NCI-H128 (cell line): ENCODE results near the gene NUTF2.

Experiments used
- DNase-seq: peaks from one replicate; lab custom pipeline; 2025; ENCODE audit not compliant: unreplicated experiment; lab: John Stamatoyannopoulos, UW

NUTF2 gene

DNA sequence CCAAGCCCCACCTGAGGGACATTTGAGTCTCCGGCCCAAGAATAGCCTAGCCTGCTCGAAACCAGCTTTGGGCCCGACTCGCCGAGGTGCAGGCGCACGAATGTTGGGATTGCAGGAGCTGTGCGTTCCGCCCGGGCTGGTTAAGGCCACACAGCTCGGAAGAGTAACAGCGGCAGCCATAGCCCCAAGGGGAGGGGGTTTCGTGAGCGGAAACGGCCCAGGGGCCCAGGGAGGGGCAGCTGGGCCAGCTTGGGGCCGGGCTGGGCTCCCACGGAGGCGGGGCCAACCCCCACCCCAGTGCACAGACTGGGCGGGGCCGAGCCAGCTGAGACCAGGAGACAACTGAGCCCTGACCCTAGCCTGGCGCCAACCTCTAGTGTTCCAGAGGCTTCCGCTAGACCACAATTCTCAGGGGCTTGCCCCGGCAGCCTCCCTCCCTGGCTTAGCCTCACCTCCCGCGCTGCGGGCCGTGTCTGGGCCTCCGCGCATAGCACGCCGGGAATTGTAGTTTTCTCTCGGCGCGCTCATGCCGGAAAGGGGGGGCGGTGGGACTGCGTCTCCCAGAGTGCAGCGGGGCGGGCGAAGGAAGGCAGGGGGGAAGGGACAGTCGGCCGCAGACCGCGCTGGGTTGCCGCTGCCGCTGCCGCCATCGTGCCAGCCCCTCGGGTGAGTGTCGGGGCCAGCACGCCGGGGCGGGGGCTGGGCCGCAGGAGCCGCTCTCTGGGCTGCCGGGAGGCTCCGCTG lies at the start of gene NUTF2:
Gene NUTF2 (plus strand): TSS at position 614 of the 744 bp plus-strand sequence. CDS start 18,198 bp downstream, outside the sequence.
- DNase-seq, result peak; percentile 79

DNA sequence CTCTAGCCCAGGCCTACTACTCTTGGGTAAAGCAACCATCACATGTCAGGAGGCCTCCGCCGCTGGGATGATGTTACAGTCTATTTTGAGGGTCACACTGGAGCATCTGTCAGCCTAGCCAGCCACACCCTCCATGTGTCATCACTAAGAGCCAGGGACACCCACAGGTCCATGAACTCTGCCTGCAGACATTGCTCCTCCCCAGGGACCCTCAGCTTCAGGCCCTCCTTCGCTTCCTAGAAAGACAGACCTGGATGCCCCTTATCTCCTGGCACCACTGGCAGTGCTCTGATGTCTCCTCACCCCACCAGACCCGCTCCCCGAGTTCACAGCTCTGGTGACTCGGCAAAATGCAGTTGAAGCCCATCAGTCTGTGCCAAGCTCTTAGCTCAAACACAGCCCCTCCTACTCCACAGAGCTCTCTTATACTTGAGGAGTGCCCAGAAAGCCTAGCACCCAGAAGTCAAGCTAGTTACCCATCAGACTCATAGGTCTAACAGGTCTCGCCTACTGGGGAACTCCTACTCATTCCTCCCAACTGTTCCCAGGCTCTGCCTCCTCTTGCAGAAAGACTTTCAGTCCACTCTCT lies 46.3 kb upstream of the NUTF2 start:
- DNase-seq, result no peak

DNA sequence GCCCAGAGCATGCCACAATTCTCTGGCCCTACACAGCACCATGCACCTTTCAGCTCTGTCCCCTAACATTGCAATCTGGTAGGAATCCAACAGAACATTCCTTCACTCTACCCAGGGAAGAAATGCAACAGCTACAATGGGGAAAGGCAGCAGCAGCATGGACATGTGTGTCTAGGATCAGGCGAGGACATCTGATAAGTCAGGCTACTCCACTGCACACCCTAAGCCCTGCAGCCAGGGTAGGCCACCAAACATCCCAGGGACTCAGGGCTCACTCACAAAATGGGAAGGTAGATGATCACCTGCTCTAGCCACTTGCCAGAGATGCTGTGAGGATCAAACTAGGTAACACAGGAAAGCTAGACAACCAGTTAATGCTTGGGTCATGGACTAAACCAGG lies 45.5 kb upstream of the NUTF2 start:
- DNase-seq, result no peak

GRCh38 chr16:67801883-67802282 lies 44.9 kb upstream of the NUTF2 start:
- DNase-seq, result no peak

DNA sequence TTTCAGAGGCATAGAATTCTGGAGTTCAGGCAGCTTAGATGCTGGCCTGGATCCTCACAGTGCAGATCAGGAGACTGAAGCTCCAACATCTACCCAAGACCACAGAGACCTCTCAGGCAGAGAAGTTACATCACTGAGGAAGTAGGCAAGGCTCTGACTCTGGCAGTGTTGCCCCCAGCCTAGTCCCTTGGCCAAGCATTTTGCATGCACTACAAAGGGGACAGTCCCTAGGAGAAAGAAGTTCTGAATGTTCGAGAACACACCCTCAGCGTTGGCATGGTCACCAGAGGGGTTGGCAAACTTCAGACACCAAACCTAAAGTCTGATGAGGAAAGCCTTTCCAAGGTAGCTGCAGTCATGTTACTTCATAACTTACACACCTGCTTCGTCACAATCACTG lies 42.8 kb upstream of the NUTF2 start:
- no peak for DNase-seq

GRCh38 chr16:67804853-67805542 lies 41.7 kb upstream of the NUTF2 start:
- DNase-seq, result no peak

DNA sequence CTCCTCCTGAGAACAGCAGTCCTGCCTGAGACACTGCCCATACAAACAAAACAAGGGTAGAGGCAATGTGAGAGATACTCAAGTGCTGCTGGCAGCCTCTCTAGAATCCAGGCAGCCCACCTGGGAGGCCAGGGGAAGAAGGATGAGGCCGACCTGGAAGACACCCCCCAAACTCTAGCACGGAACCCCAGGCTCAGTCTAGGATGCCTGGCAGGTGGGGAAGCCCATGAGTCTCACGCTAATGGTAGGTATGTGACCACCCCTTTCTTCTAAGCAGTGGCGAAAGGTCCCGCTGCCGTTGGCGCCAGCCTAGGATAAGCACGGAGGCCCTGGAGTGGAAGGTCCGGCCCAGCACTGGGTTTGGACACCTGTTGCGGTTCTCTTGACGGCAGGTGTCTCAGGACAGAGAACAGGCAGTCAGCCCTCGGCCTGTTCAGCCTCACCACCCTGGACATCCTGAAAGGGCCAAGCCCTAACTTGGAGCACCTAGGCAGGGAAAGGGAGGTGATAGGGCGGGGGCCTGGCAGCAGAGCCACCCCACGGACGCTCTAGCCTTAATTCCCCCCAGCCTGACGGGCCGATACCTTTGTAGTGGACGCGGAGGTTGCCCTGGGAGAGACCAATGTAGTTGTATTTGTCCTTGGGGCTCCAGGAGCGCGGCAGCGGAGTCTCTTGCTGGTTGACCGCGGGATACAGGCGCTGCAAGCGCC lies 40.9 kb upstream of the NUTF2 start:
- DNase-seq, result no peak

- peak; percentile 95 for DNase-seq
Observed at GRCh38 chr16:67806428-67807147, 40.1 kb upstream of the NUTF2 start, which contains the start of the genes RANBP10 and TSNAXIP1. RANBP10 (minus strand) TSS chr16:67806560; CDS start chr16:67806536, 24 bp downstream. TSNAXIP1 (plus strand) TSS chr16:67806889; CDS start chr16:67807150, 261 bp downstream.

DNA sequence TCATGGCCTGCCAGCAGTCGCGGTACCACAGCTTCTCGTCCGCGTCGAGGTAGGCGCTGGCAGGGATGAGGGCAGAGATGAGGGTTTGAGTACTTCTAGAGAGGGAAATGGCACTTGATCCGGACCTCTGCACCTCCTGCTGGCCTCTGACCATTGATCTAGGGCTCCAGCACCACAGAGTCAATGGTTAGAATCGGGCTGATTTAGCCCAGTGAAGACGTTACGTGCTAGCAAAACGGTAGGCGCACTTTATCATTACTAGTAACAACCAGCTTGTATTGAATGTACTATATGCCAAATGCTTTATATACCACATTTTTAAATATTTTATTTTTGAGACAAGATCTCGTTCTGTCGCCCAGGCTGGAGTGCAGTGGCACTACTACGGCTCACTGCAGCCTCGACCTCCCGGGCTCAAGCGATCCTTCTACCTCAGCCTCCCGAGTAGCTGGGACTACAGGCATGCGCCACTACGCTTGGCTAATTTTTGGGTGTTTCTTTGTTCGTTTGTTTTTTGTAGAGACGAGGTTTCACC lies 39.5 kb upstream of the NUTF2 start:
- DNase-seq, result no peak

DNA sequence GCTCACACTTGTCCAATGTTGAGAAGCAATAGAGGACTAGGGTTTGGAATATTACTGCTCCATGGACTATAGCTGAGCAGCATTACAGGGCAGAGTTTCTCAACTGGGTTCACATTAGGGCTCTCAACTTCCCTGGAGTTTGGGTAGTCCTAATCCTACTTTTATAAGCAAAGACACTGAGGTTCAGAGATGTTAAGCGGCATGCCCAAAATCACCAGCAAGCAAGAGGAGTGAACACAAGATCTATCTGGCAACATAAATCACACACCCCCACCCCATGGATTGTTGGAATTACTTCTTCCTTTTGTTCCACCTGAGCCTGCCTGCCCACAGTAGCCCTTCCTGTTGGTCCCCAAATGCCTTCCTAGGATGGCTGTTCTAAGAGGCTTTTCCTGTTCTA lies 34.8 kb upstream of the NUTF2 start:
- DNase-seq, result no peak

DNA sequence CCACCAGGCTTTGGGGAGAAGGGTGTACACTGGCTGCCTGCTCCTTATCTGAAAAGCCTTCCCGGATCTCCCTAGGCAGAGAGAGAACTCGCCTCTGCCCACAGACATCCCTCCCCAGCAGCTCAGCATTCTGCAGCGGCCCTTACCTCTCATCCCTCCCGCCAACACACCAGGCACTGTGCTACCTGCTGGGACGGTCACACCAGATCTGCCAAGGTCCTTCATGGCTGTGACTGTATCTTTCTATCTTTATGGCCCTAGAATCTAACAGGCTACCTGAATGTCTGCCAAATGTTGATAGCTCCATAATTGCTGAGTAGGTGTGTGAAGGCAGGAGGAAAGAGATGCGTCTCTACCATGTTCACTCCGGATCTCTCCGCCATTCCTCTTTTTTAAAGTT lies 32.2 kb upstream of the NUTF2 start:
- DNase-seq, result no peak

DNA sequence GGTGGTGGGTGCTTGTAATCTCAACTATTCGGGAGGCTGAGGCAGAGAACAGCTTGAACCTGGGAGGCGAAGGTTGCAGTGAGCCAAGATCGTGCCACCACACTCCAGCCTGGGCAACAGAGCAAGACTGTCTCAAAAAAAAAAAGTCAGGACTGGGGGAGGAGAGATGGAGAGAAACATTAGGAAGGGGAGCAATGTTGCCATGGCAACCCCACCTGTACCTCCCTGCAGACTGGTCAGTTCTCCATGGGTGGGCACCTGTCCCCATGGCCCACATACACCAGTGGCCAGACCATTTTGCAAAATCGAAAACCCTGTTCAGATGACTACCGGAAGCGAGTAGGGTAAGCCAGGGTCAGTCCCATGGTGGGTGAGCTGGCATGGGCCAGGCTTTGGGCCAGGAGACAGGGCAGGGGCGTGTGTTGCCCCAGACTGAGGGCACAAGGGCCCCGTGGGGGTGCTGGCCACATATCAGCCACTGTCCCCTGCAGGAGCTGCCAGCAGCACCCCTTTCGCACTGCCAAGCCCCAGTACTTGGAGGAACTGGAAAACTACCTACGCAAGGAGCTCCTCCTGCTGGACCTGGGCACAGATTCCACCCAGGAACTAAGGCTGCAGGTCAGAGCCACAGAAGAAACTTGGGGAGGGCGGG lies 26.0 kb upstream of the NUTF2 start:
- no peak for DNase-seq

DNA sequence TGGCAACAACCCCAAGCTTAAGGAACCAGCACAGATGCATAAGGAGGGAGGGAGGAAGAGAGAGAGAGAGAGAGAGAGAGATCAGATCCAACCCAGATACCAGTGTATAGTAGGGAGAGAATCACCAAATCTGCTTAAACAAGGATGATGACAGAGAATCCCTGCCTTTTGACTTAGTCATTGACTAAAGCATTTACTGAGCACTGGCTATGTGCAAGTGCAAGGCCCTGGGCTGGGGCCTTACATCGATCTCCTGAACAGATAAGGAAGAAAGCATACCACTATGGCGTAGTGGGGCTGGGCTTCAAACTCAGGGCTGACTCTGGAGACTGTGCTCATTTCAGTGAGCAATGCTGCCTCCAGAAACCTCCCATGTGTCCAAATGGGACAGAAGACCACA lies 24.2 kb upstream of the NUTF2 start:
- DNase-seq, result no peak

DNA sequence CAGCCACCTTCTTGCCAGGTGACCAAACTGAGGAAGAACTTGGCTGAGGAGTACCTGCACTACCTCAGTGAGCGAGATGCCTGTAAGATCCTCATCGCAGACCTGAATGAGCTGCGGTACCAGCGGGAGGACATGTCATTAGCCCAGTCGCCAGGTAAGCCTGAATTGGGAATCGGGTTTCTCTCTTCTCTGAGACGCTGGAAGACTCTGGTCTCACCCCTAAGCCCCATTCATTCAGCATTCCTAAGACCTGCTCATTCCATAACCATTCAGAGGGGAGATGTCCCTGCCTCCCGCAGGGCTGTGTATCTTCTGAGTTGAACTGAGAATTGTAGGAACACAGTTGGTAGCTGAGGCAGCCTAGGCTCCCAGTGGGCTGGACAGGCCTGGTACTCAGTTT lies 21.6 kb upstream of the NUTF2 start:
- no peak for DNase-seq

DNA sequence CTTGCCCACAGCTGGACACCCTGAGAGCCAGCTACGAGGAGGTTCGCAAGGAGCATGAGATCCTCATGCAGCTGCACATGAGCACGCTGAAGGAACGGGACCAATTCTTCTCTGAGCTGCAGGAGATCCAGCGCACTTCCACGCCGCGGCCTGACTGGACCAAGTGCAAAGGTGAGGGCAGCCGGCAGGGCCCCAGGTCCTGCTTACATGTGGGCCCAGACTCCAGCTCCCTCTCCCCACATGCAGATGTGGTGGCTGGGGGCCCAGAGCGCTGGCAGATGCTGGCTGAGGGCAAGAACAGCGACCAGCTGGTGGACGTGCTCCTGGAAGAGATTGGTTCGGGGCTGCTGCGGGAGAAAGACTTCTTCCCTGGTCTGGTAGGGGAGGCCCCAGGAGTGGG lies 20.8 kb upstream of the NUTF2 start:
- DNase-seq, result no peak

DNA sequence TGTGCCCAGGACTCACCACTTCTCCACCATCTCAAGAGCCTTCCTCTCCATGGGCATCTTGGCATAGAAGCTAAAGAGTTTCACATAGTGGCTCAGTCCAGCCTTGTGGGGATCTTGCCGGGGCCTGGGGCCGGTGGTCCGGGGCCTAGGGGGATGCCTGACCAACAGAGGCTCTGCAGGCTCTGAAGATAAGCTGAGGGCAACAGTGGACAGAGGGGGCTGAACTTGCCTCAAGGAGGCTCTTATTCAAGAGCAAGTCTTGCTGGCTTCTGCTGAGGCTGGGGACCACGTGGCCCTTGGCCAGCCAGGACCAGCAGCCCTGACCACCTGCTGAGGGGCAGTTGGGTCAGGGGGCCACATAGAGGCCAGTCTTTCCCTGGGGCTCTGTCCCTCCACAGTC lies 18.1 kb upstream of the NUTF2 start:
- no peak for DNase-seq

GRCh38 chr16:67833030-67833414 lies 13.7 kb upstream of the NUTF2 start:
- DNase-seq, result no peak

GRCh38 chr16:67833415-67834241 lies 13.1 kb upstream of the NUTF2 start:
- peak; percentile 72 for DNase-seq

DNA sequence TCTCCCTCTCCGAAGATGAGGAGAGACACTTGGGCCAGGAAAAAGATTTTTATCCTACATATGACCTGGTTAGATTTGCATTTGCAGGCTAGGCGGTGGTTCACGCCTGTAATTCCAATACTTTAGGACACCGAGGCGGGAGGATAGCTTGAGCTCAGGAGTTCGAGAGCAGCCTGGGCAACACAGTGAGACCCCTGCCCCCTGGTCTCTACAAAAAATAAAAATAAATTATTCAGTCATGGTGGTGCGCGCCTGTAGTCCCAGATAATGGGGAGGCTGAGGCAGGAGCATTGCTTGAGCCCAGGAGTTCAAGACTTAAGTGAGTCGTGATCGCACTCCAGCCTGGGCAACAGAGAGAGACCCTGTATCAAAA lies 12.5 kb upstream of the NUTF2 start:
- no peak for DNase-seq
